Posterior vena cava (tissue), 2 donors: ENCODE measurements around the gene EMD. TPM values are rescaled to one million over a fixed set of nuclear protein-coding genes. Genes with fewer than 3 reads are reported as not detected.

Experiments
- DNase-seq: peaks from one replicate; pipeline ENCODE4 v3.0.0-alpha.2; 2020; ENCODE audit warnings: low spot score
- intact Hi-C, 2 donors: fragments of 100-400 bp; cut with DNase I; formaldehyde crosslinking; loops; one replicate each; pipeline versions ENCODE4 v1.14.1 to v1.14.2; 2022 to 2023
- total RNA-seq, 2 donors: library from RNA; stranded (reverse); fragmentation: NEBNext Ultra II Directional; extraction: Animal tissue kit (Norgen Biotek cat#: 25700); gene quantifications; one replicate each; pipeline ENCODE4 v1.2.1, GENCODE V29; 2021
- donor health status: DM: yes; HTN: yes; CAD: no.
- donor health status: DM: yes; HTN: yes; CAD: no.

The EMD gene
- total RNA-seq, 2 donors from 2014 or later, result 61.8 to 67.2 TPM

- DNase-seq, result peak; percentile 94
- intact Hi-C loops, result no loop called here
Measured at GRCh38 chrX:154369449-154370299, 9.4 kb upstream of the EMD start.

- no peak for DNase-seq
- intact Hi-C loops, result no loop called here
Measured at GRCh38 chrX:154370300-154371016, 8.6 kb upstream of the EMD start.

- DNase-seq, result peak; percentile 98
- intact Hi-C loops, result no loop called here
Measured at GRCh38 chrX:154371017-154371788, 7.9 kb upstream of the EMD start.

GRCh38 chrX:154371789-154372300 is 7.2 kb upstream of the EMD start:
- intact Hi-C loops, result no loop called here
- DNase-seq, result no peak

GRCh38 chrX:154372612-154373022 is 6.5 kb upstream of the EMD start:
- intact Hi-C loops, result no loop called here
- DNase-seq, result no peak

- intact Hi-C loops, result no loop called here
- DNase-seq, result no peak
Measured at GRCh38 chrX:154373340-154374306, 5.5 kb upstream of the EMD start.

- no peak for DNase-seq
- intact Hi-C loops, result no loop called here
Measured at GRCh38 chrX:154374313-154375155, 4.6 kb upstream of the EMD start, which contains the start of gene FLNA. Gene FLNA (minus strand): TSS chrX:154374634. CDS start chrX:154371245, 3,389 bp downstream.

- intact Hi-C loops, result no loop called here
- DNase-seq, result no peak
Measured at GRCh38 chrX:154375156-154375504, 4.0 kb upstream of the EMD start.

- no peak for DNase-seq
- intact Hi-C loops, result no loop called here
Measured at GRCh38 chrX:154376774-154377173, 2.3 kb upstream of the EMD start.

GRCh38 chrX:154378059-154378798 is 866 bp upstream of the EMD start:
- intact Hi-C loops, result no loop called here
- no peak for DNase-seq

- no peak for DNase-seq
- intact Hi-C loops, result no loop called here
Measured at GRCh38 chrX:154379569-154379951, 465 bp downstream of the EMD start.

- DNase-seq, result no peak
- intact Hi-C loops, result no loop called here
Measured at GRCh38 chrX:154380153-154380552, 1.1 kb downstream of the EMD start.

GRCh38 chrX:154380787-154381186 is 1.7 kb downstream of the EMD start:
- intact Hi-C loops, result no loop called here
- no peak for DNase-seq

GRCh38 chrX:154381271-154381670 is 2.2 kb downstream of the EMD start:
- DNase-seq, result no peak
- intact Hi-C loops, result no loop called here

- no peak for DNase-seq
- intact Hi-C loops, result no loop called here
Measured at GRCh38 chrX:154382483-154383069, 3.5 kb downstream of the EMD start.

- intact Hi-C loops, result no loop called here
Measured at GRCh38 chrX:154383359-154384283, 4.5 kb downstream of the EMD start.

More at GRCh38 chrX:154383359-154384283, 4.5 kb downstream of the EMD start:
- no peak for DNase-seq
